ENCODE data around the gene ZDBF2.

DNA sequence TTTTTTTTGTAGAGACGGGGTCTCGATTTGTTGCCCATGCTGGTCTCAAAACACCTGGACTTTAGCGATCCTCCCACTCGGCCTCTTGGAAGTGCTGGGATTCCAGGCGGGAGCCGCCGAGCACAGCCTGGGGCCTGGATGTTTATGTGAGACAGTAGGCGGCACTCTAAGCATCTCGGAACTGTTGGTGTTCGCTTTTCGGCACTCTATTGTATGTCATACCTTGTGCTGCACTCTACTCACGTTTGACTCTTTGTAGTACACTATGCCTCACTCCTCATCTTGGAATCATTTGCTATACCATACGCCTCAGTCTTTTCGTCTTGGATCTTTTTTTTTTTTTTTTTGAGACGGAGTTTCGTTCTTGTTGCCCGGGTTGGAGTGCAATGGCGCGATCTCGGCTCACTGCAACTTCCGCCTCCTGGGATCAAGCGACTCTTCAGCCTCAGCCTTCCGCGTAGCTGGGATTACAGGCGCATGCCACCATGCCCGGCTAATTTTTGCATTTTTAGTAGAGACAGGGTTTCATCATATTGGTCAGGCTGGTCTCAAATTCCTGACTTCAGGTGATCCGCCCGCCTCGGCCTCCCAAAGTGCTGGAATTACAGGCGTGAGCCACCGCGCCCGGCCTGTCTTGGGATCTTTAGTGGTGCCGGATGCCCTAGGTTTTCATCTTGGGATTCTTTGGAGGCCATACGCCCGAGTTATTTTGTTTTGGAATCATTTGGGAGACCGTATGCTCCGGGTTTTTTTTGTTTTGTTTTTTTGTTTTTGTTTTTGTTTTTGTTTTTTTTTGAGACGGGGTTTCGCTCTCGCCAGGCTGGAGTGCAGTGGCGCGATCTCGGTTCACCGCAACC, 24.2 kb upstream of the ZDBF2 start:
- TF ChIP-seq ZNF717 (CRISPR knock-in tag; IDR thresholded peaks at IDR 0.05), result no peak
- TF ChIP-seq CTCF (IDR thresholded peaks at IDR 0.05 in 2 of 3, conservative IDR thresholded peaks at IDR 0.05 in 1 of 3; ENCODE audit: insufficient read depth in 2 of 3, low read depth in 1 of 3, low read length in 3 of 3), result no peak

Data from K562 (cell line).